ENCODE data around the gene TMEM123.

Gene TMEM123

GRCh38 chr11:102395720-102396393 is 56.7 kb downstream of the TMEM123 start:
- Histone ChIP-seq H3K4me1 (ENCODE audit: control insufficient read depth, low read depth, low read length) (no peaks in the 10 kb centered on the region), H2BK15ac (replicated peaks; ENCODE audit: low read depth) (no peak overlapping the region), H3K18ac (ENCODE audit: low read length) (no peak overlapping the region), H2BK5ac (ENCODE audit: low read length) (no peak overlapping the region), H4K8ac (ENCODE audit: low read depth, low read length) (no peak overlapping the region), H3K4me3 (ENCODE audit: low read length) (no peak overlapping the region), H3K27me3 (ENCODE audit: insufficient read depth, low read length, poor library complexity) (no peaks in the 10 kb centered on the region), H2BK120ac (ENCODE audit: low read depth, low read length) (no peak overlapping the region), H3K36me3 (ENCODE audit: control insufficient read depth, insufficient read depth, low read length) (peaks cover 2% of the 10 kb centered on the region), H3K23ac (ENCODE audit: low read length) (no peak overlapping the region), H3K4me2 (ENCODE audit: low read length) (no peak overlapping the region), H3K27ac (ENCODE audit: low read depth, low read length) (no peak overlapping the region), H3K56ac (ENCODE audit: low read length) (no peak overlapping the region), H3K9ac (ENCODE audit: low read length) (no peak overlapping the region), H3K4ac (ENCODE audit: low read depth, low read length) (no peak overlapping the region), H3K79me1 (ENCODE audit: low read length) (no peaks in the 10 kb centered on the region), H4K5ac (ENCODE audit: low read length) (no peak overlapping the region), H2AK5ac (ENCODE audit: low read length) (no peak overlapping the region), H3K79me2 (ENCODE audit: control insufficient read depth, insufficient read depth, low read length) (no peaks in the 10 kb centered on the region)
- DNase-seq, result no peak
- WGBS (ENCODE audit: extremely low coverage, insufficient coverage, low lambda C conversion rate), result no CpG with 5 or more reads among the region's 6 CpGs

- Histone ChIP-seq H2AK5ac (ENCODE audit: low read length) (no peak overlapping the region), H3K79me2 (ENCODE audit: control insufficient read depth, insufficient read depth, low read length) (no peaks in the 10 kb centered on the region), H4K8ac (ENCODE audit: low read depth, low read length) (no peak overlapping the region), H3K4me3 (ENCODE audit: low read length) (no peak overlapping the region), H3K27ac (ENCODE audit: low read depth, low read length) (no peak overlapping the region), H2BK5ac (ENCODE audit: low read length) (no peak overlapping the region), H3K36me3 (ENCODE audit: control insufficient read depth, insufficient read depth, low read length) (no peaks in the 10 kb centered on the region), H4K5ac (ENCODE audit: low read length) (no peak overlapping the region), H3K4ac (ENCODE audit: low read depth, low read length) (no peak overlapping the region), H3K4me2 (ENCODE audit: low read length) (no peak overlapping the region), H3K79me1 (ENCODE audit: low read length) (no peaks in the 10 kb centered on the region), H3K23ac (ENCODE audit: low read length) (no peak overlapping the region), H3K56ac (ENCODE audit: low read length) (no peak overlapping the region), H3K4me1 (ENCODE audit: control insufficient read depth, low read depth, low read length) (no peaks in the 10 kb centered on the region), H3K27me3 (ENCODE audit: insufficient read depth, low read length, poor library complexity) (no peaks in the 10 kb centered on the region), H3K9ac (ENCODE audit: low read length) (no peak overlapping the region), H2BK120ac (ENCODE audit: low read depth, low read length) (no peak overlapping the region), H3K18ac (ENCODE audit: low read length) (no peak overlapping the region), H2BK15ac (replicated peaks; ENCODE audit: low read depth) (no peak overlapping the region)
- WGBS (ENCODE audit: extremely low coverage, insufficient coverage, low lambda C conversion rate), result no CpG with 5 or more reads among the region's 2 CpGs
- no peak for DNase-seq
Observed at GRCh38 chr11:102393272-102393730, 59.3 kb downstream of the TMEM123 start.

GRCh38 chr11:102391549-102392237 is 60.9 kb downstream of the TMEM123 start:
- Histone ChIP-seq H4K8ac (ENCODE audit: low read depth, low read length) (no peak overlapping the region), H2BK15ac (replicated peaks; ENCODE audit: low read depth) (no peak overlapping the region), H2BK120ac (ENCODE audit: low read depth, low read length) (no peak overlapping the region), H3K79me2 (ENCODE audit: control insufficient read depth, insufficient read depth, low read length) (no peaks in the 10 kb centered on the region), H3K4me3 (ENCODE audit: low read length) (no peak overlapping the region), H2BK5ac (ENCODE audit: low read length) (no peak overlapping the region), H3K23ac (ENCODE audit: low read length) (no peak overlapping the region), H3K4me2 (ENCODE audit: low read length) (no peak overlapping the region), H3K27me3 (ENCODE audit: insufficient read depth, low read length, poor library complexity) (no peaks in the 10 kb centered on the region), H3K18ac (ENCODE audit: low read length) (no peak overlapping the region), H3K27ac (ENCODE audit: low read depth, low read length) (no peak overlapping the region), H3K36me3 (ENCODE audit: control insufficient read depth, insufficient read depth, low read length) (no peaks in the 10 kb centered on the region), H3K4me1 (ENCODE audit: control insufficient read depth, low read depth, low read length) (no peaks in the 10 kb centered on the region), H2AK5ac (ENCODE audit: low read length) (no peak overlapping the region), H4K5ac (ENCODE audit: low read length) (no peak overlapping the region), H3K4ac (ENCODE audit: low read depth, low read length) (no peak overlapping the region), H3K79me1 (ENCODE audit: low read length) (no peaks in the 10 kb centered on the region), H3K56ac (ENCODE audit: low read length) (no peak overlapping the region), H3K9ac (ENCODE audit: low read length) (no peak overlapping the region)
- DNase-seq, result no peak
- no CpG with 5 or more reads among the region's 4 CpGs for WGBS (ENCODE audit: extremely low coverage, insufficient coverage, low lambda C conversion rate)

GRCh38 chr11:102390667-102391465 is 61.7 kb downstream of the TMEM123 start:
- no peaks in the 10 kb centered on the region for H3K36me3 ChIP-seq (ENCODE audit: control insufficient read depth, insufficient read depth, low read length)
- H2AK5ac ChIP-seq (ENCODE audit: low read length), result no peak overlapping the region
- H3K9ac ChIP-seq (ENCODE audit: low read length), result no peak overlapping the region
- H4K8ac ChIP-seq (ENCODE audit: low read depth, low read length), result no peak overlapping the region
- no peaks in the 10 kb centered on the region for H3K27me3 ChIP-seq (ENCODE audit: insufficient read depth, low read length, poor library complexity)
- no peak overlapping the region for H2BK120ac ChIP-seq (ENCODE audit: low read depth, low read length)
- H3K18ac ChIP-seq (ENCODE audit: low read length), result no peak overlapping the region
- no peaks in the 10 kb centered on the region for H3K79me2 ChIP-seq (ENCODE audit: control insufficient read depth, insufficient read depth, low read length)
- no peak overlapping the region for H3K4me2 ChIP-seq (ENCODE audit: low read length)
- no peak overlapping the region for H3K27ac ChIP-seq (ENCODE audit: low read depth, low read length)
- DNase-seq, result peak; percentile 91
- H3K4ac ChIP-seq (ENCODE audit: low read depth, low read length), result no peak overlapping the region
- H3K4me1 ChIP-seq (ENCODE audit: control insufficient read depth, low read depth, low read length), result no peaks in the 10 kb centered on the region
- no peak overlapping the region for H3K56ac ChIP-seq (ENCODE audit: low read length)
- H3K4me3 ChIP-seq (ENCODE audit: low read length), result no peak overlapping the region
- H4K5ac ChIP-seq (ENCODE audit: low read length), result no peak overlapping the region
- WGBS (ENCODE audit: extremely low coverage, insufficient coverage, low lambda C conversion rate), result no CpG with 5 or more reads among the region's 12 CpGs
- H2BK5ac ChIP-seq (ENCODE audit: low read length), result no peak overlapping the region
- no peak overlapping the region for H2BK15ac ChIP-seq (replicated peaks; ENCODE audit: low read depth)
- H3K79me1 ChIP-seq (ENCODE audit: low read length), result no peaks in the 10 kb centered on the region
- H3K23ac ChIP-seq (ENCODE audit: low read length), result no peak overlapping the region

GRCh38 chr11:102389253-102389652 is 63.3 kb downstream of the TMEM123 start:
- H4K8ac ChIP-seq (ENCODE audit: low read depth, low read length), result no peak overlapping the region
- no peak overlapping the region for H3K18ac ChIP-seq (ENCODE audit: low read length)
- H3K79me2 ChIP-seq (ENCODE audit: control insufficient read depth, insufficient read depth, low read length), result no peaks in the 10 kb centered on the region
- H3K79me1 ChIP-seq (ENCODE audit: low read length), result no peaks in the 10 kb centered on the region
- no peak overlapping the region for H2BK15ac ChIP-seq (replicated peaks; ENCODE audit: low read depth)
- no peak overlapping the region for H3K23ac ChIP-seq (ENCODE audit: low read length)
- DNase-seq, result peak; percentile 40
- H3K36me3 ChIP-seq (ENCODE audit: control insufficient read depth, insufficient read depth, low read length), result no peaks in the 10 kb centered on the region
- H4K5ac ChIP-seq (ENCODE audit: low read length), result no peak overlapping the region
- no peak overlapping the region for H3K4ac ChIP-seq (ENCODE audit: low read depth, low read length)
- H3K4me1 ChIP-seq (ENCODE audit: control insufficient read depth, low read depth, low read length), result no peaks in the 10 kb centered on the region
- H3K27ac ChIP-seq (ENCODE audit: low read depth, low read length), result no peak overlapping the region
- H3K27me3 ChIP-seq (ENCODE audit: insufficient read depth, low read length, poor library complexity), result no peaks in the 10 kb centered on the region
- no peak overlapping the region for H3K4me2 ChIP-seq (ENCODE audit: low read length)
- no peak overlapping the region for H2BK120ac ChIP-seq (ENCODE audit: low read depth, low read length)
- no peak overlapping the region for H2BK5ac ChIP-seq (ENCODE audit: low read length)
- no peak overlapping the region for H3K9ac ChIP-seq (ENCODE audit: low read length)
- WGBS (ENCODE audit: extremely low coverage, insufficient coverage, low lambda C conversion rate), result no CpG with 5 or more reads among the region's 4 CpGs
- H3K4me3 ChIP-seq (ENCODE audit: low read length), result no peak overlapping the region
- H2AK5ac ChIP-seq (ENCODE audit: low read length), result no peak overlapping the region
- H3K56ac ChIP-seq (ENCODE audit: low read length), result no peak overlapping the region

Data from mesendoderm (in vitro differentiated cells).